Fibroblast of skin of back (primary cell): ENCODE results near the gene MAZ.

ENCODE experiments used
- DNase-seq: peaks from one replicate; pipeline ENCODE4 v3.0.0-alpha.2; 2013

The MAZ gene

DNA sequence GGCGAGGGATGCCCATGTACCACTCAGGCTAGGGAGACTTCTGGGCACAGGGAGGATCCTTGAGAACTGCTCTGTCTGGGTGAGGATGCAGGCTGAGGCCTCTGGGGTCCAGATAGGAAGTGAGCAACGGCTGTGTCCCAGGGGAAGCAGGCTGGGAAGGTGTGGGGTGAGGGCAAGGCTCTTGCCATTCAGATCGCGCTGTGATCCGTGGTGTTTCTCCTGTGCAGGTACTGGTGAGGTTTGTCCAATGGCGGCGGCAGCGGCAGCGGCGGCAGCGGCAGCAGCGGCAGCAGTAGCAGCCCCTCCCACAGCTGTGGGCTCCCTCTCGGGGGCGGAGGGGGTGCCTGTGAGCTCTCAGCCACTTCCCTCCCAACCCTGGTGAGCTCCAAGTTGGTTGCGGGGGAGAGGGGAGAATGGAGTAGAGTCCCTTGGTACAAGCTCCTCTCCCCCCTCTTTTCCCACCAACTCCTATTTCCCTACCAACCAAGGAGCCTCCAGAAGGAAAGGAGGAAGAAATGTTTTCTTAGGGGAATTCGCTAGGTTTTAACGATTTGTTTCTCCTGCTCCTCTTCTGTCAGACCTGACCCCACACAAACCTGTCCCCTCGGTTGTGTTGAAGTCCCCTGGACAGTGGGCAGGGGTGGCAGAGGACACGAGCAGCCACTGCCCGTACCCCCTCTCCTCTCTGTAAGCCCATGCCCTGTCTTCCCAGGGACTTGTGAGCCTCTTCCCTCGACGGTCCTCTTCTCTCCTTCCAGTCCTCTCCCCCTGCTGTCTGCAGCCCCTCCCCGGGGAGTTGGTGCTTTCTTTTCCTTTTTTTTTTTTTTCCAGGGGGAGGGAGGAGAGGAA, 3.7 kb downstream of the MAZ start:
- peak; percentile 45 for DNase-seq

DNA sequence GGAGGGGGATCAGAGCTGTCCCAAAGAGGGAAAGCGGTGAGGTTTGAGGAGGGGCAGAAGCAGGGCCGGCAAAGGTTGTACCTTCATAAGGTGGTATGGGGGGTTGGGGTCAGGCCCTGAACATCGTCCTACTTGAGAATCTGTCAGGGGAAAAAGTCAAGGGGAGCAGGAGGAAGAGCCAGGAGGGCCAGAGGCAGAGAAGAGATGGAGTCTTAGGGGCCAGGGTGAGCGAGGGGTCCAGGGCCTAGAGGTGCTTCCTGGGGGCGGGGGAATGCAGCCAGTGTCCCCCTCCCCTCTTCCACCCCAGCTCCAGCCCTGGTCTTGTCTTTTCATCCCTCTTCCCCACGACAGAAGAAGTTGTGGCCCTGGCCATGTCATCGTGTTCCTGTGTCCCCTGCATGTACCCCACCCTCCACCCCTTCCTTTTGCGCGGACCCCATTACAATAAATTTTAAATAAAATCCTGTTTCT, 4.4 kb downstream of the MAZ start:
- DNase-seq: no peak

DNA sequence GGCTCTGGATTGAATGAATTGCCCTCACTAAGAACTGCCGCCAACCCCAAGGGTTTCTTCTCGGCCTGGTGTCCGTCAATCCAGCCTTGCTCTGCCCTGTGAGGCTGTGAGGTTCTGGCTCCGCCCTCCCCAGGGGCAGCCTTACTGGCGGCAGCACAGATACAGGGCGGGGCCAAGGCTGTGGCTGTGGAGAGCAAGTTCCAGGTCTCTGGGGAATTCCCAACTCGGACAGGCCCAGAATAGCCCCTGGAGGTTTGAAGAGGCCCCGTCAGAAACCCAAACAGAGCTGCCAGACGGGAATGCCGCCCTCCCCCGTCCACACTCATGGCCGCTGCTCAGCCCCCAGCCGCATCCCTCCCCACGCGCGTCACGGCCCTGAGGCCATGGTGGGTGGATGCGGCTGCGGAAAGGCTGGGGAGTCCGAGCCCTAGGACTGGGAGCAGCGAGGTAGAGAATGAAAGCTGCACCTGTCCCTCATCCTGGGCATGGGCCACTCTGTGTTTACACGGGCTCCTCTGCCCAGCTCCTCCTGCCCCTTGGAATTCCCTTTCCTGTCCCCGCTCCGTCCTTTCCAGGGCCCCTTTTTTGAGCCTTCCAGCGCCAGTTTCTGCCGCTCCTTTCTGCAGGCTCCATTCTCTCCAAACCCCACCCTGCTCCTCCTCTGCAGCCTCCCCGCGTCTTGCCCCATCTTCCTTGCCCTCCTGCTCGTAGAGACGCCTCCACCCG, 5.0 kb downstream of the MAZ start:
- peak; percentile 99 for DNase-seq

DNA sequence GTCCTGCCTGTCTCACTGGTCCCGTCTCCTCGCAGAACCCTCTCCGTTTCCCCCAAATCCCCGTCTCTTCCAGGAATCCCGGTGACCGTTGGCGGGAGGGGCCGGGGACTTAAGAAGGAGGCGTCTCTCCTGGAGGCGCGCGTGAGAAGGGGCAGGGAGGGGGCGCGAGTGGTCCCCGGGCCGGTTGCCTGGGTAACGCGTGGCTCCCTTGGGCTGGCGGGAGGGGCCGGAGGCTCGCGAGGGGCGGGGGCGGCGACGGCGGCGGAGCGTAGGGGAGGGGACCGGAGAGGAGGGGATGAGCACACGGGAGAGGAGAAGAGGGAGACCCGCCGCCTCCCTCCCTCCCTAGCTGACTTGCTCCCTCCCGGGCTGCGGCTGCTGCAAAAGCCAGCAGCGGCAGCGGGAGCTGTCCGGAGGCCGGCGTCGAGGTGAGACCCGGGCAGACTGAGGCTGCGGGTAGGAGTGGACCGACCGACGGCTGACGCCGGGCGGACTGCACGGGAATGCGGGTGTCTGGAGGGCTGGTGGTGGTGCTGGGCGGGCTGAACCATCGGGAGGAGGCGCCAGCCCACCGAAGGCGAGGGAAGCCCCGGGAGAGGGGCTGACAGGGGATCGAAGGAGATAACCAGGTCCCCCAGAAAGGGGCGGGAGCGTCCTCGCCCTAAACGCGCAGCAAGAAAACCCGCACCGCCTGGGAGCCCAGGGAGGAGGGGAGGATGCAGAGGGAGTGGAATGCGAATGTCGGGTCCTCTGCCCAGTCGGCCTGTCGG, 5.8 kb downstream of the MAZ start, which contains the start of gene PRRT2:
TSS of gene PRRT2 (plus strand) at position 298 of the 770 bp plus-strand sequence. CDS start 862 bp downstream, outside the sequence.
- DNase-seq: peak; percentile 57

DNA sequence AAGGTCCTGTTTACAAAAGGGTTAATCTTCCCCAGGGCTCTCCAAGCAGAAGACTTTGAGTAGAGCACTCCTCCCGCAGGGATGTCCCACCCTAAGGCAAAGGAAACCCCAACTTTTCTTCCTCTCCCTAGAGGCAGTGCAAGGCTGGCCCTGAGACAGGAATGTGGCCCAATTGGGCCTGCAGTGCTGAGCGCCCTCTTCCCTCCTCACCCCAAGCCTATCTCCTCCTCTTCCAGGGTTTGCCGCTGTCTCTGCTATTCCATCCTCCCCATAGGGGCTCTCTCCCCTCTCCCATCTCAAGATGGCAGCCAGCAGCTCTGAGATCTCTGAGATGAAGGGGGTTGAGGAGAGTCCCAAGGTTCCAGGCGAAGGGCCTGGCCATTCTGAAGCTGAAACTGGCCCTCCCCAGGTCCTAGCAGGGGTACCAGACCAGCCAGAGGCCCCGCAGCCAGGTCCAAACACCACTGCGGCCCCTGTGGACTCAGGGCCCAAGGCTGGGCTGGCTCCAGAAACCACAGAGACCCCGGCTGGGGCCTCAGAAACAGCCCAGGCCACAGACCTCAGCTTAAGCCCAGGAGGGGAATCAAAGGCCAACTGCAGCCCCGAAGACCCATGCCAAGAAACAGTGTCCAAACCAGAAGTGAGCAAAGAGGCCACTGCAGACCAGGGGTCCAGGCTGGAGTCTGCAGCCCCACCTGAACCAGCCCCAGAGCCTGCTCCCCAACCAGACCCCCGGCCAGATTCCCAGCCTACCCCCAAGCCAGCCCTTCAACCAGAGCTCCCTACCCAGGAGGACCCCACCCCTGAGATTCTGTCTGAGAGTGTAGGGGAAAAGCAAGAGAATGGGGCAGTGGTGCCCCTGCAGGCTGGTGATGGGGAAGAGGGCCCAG, 6.7 kb downstream of the MAZ start:
- no peak for DNase-seq

DNA sequence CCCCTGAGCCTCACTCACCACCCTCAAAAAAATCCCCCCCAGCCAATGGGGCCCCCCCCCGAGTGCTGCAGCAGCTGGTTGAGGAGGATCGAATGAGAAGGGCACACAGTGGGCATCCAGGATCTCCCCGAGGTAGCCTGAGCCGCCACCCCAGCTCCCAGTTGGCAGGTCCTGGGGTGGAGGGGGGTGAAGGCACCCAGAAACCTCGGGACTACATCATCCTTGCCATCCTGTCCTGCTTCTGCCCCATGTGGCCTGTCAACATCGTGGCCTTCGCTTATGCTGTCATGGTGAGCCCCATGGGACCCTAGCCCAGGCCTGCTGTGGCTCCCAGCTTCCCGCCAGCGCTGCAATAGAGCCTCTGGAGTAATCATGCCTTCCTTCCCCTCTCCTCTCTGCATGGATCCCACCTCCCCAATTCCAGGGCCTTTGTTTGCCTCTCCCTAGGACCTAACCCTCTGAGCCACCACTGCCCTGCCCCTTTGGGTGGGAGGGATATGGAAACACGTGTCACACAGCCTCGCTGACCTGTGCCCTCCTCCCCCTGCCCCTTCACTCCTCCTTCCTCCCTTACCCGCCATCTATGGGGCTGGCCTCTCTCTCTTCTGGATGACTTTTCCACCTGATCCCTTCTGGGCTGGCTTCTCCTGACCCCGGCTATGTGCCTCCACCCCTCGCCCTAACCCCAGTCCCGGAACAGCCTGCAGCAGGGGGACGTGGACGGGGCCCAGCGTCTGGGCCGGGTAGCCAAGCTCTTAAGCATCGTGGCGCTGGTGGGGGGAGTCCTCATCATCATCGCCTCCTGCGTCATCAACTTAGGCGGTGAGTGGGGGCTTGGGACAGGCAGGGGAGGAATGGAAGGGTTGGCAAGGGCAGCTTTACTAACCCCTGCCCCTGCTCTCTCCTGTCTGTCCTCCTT, 7.6 kb downstream of the MAZ start:
- no peak for DNase-seq

DNA sequence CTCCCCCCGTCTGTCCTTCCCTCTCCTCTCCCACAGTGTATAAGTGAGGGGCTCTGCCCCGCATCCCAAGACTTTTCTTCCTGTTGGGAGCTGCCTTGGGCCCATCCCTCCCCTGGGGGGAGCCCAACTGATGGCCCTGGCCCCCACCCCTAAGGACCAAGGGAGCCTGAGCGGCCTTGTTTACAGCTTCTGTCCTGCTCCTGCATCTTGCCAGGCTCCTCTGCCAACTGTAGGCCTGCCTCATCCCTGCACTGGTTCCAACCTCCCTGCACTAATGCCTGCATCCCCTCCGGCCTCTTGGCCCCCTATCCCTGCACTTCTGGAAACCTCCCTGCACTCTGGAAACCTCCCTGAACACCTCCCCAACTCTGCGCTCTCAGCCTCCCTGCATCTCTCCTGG, 8.3 kb downstream of the MAZ start:
- DNase-seq: no peak

DNA sequence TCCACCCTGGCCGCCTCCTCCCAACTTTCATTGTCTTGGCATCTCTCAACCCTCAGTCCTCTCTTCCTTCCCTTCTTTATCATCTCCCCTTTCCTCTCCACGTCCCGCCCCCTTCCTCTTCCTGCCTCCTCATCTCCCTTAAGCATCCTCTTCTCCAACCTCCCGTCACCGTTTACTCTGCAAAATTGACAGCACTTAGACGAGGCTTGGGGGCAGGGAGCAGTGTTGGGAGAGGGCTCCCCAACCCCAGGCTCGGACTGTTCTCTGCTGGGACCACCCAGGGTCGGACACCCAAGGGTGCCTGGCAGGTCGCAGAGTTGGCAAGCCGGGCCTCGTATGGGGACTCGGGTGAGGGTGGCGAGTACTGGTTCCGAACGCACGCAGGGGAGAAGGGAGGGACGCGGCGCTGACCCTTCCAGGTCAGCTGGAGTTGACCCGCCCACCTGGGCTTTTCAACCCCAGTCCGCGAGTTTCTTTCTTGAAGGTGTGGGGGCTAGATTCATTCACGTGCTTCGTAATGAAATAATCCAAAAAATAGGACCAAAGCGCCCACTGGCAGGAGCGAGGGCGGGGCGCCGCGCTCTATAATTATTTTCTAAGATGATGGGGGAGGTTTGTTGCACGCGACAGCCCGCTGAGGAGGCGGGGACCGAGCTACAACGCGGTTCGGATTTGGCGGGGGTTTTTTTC, 8.8 kb downstream of the MAZ start:
- peak; percentile 20 for DNase-seq

DNA sequence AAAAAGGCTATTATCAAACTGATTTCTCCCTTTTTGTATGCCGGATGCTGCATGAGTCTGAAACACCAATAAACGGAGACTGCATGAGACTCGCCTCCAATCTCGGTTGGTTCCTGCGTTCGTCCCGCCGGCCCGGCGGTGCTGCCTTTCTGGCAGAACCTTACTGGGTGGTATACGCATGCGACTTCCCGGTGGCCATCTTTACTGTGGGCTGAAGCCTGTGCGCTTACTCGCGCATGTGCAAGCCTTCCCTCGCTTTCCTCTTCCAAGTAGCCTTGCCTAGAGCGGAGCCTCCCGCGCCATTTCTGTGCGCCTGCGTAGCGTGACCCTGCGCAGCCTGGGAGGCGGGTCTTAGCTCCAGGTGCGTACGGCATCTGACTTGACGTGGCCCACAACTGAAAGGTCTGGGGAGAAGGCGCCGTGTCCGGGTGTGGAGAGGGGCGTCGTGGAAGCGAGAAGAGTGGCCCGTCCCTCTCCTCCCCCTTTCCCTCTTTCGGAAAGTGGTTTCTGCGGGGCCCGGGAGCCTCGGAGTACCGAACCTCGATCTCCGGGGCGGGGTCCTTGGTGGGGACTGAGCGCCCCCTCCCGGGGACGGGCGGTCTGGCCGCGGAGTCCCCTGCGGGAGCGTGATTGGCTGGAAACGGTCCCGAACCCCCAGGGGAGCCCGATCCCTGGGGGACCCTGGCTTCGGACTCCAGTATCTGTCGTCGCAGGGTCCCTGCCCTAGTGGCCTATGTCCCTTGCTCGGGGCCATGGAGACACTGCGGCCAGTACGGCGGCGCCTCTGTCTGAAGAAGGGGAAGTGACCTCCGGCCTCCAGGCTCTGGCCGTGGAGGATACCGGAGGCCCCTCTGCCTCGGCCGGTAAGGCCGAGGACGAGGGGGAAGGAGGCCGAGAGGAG, 9.7 kb downstream of the MAZ start, which contains the start of gene PAGR1:
TSS of gene PAGR1 (plus strand) at position 360 of the 901 bp plus-strand sequence. CDS start at position 734, 374 bp downstream.
- peak; percentile 99 for DNase-seq

DNA sequence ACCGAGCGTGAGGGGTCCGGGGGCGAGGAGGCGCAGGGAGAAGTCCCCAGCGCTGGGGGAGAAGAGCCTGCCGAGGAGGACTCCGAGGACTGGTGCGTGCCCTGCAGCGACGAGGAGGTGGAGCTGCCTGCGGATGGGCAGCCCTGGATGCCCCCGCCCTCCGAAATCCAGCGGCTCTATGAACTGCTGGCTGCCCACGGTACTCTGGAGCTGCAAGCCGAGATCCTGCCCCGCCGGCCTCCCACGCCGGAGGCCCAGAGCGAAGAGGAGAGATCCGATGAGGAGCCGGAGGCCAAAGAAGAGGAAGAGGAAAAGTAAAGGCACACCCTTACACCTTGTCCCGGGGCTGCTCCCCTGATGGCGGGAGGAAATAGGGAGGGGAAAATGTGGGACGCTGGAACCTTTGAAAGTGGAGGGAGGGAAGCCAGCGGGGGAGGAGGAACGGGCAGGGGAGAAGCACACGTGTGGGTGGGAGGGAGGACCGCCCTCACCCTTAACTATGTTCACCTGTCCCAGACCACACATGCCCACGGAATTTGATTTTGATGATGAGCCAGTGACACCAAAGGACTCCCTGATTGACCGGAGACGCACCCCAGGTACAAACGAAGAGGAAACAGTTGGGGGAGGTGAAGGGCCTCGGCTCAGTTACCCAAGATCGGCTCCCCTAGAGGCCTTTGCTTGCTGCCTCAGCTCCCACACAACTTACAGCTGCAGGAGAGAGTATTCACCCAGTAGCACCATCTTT, 10.5 kb downstream of the MAZ start:
- DNase-seq: peak; percentile 67

DNA sequence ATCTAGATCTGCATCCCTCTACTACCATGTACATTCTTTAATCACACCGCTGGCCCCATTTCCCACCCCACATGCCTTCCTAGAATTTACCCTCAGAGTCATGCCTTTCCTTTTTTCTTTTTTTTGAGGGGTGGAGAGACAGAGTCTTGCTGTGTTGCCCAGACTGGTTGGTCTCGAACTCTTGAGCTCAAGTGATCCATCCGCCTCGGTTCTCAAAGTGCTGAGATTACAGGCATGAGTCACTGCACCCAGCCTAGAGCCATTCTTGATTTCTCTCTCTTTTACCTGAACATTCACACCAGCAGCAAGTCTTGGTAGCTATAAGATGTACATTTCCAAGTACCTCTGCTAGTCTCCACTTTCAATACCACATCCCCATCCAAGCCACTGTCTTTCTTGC, 11.8 kb downstream of the MAZ start:
- DNase-seq: no peak

DNA sequence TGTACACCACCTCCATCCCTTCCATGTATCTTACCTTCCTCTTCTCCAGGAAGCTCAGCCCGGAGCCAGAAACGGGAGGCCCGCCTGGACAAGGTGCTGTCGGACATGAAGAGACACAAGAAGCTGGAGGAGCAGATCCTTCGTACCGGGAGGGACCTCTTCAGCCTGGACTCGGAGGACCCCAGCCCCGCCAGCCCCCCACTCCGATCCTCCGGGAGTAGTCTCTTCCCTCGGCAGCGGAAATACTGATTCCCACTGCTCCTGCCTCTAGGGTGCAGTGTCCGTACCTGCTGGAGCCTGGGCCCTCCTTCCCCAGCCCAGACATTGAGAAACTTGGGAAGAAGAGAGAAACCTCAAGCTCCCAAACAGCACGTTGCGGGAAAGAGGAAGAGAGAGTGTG, 13.2 kb downstream of the MAZ start:
- DNase-seq: no peak

DNA sequence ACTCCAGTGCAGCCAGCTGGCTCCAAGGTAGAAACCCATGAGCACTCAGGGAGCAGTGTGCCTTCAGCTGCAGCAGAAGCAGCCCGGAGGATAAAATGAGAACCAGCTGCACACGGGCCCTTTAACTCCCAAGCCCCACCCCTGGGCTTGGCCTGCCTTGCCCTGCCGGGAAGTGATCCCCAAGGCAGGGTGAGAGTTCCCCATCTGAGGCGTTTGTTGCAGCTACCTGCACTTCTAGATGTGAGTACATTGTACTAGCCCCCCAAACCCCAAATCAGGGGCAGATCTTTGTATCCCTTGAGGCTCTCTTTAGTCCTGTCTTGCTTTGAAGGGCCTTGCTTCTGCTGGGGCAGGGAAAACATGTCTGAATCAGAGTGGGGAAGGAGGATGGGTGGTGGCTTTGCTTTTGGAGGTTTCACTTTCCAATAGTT, 14.0 kb downstream of the MAZ start, which contains the start of gene MVP:
TSS of gene MVP (plus strand) at position 192 of the 431 bp plus-strand sequence. CDS start 10,088 bp downstream, outside the sequence.
- peak; percentile 66 for DNase-seq

DNA sequence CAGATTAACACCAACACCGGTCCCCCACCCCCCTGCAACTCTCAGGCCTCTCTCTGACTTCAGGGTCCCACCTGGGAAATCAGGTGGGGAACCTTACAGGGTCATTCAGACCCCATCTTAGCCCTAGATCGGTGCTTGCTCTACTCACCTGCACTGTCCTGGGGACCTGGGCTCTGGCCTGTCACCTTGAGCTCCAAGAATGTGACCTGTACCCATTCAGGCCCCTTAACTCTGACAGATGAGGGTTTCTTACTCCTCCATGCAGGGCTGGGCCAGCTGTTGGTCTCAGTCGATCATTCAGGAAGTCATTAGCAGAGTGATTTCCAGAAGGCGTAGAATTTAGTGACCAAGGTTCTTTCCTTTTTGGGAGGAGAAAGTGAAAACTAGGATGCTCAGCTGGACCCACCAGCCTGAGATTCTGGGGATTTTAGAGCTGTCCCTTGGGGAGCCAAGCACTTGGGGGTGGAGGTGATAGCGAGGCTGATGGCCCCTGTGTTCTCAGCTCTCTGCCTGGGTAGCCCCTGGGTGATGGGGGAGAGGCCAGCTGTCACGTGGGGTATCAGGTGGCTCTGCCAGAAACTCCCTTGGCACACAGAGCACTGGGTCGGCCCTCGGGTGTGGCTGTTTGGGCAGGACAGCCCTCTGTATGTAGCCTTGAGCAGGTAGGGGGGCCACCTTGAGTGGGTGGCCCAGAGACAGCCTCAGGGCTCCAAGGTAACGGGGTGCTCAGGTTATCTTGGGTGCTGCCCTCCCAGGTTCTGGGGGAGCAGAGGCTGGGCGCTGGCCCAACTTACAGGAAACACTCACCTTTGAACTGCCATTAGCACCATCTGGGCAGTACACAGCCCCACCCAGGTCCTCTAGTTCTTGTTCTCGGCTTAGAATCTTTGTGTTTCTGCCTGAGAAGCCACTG, 14.7 kb downstream of the MAZ start:
- DNase-seq: no peak

DNA sequence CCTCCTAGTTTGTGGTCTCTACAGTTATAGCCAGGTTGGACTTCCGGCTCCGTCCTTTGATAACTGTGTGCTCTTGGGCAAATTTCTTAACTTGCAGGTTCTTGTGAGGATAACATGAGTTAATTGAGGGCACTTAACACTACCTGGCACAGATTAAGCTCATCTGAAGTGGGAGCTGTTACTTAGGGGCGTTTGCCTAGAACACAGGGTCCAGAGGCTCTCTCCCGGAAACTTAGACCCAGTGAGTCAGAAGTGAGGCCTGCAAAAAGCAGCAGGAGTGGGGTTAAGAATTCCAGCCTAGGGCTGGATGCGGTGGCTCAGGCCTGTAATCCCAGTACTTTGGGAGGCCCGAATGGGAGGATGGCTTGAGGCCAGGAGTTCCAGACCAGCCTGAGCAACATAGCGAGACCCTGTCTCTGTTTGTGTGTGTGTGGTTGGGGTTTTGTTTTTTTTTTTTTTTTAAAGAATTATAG, 15.3 kb downstream of the MAZ start:
- peak; percentile 88 for DNase-seq

DNA sequence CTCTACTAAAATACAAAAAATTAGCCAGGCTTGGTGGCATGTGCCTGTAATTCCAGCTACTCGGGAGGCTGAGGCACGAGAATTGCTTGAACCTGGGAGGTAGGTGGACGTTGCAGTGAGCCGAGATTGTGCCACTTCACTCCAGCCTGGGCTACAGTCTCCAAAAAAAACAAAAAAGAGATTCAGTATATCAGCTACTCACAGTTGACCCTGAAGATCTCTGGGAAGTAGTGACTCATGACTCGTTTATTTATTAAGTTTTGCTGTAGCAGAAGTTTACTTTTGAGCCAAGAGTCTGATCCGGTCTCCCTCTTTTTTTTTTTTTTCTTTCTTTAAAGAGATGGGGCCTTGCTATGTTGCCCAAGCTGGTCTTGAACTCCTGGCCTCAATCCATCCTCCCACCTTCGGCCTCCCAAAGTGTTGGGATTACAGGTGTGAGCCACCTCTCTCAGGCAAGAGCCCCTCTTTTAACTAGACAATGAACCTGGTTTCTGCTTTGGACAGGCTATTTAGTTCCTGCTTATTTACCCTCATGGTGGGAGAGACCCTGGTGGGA, 18.3 kb downstream of the MAZ start:
- DNase-seq: peak; percentile 87
